HEK293 (cell line): ENCODE measurements around the gene ALOX5.

Experiments
- CTCF ChIA-PET: fragments of 350-600 bp; formaldehyde crosslinking; extraction: SDS; loops from one replicate; lab custom pipeline; 2021; ENCODE audit warnings: antibody characterized with exemption; lab: Yijun Ruan, JAX
- POLR2A ChIA-PET: fragments of 300-600 bp; formaldehyde crosslinking; extraction: SDS; loops from one replicate; lab custom pipeline; 2020; ENCODE audit warnings: antibody characterized with exemption, inconsistent platforms; lab: Yijun Ruan, JAX
- H3K27ac ChIP-seq: fragments of 200-500 bp; sonication (Bioruptor generic); 2 replicates; pipeline ENCODE4 v1.5.1; 2014; ENCODE audit warnings: low read depth, low read length, control low read depth, inconsistent platforms; ENCODE audit errors: extremely low read depth
- H3K36me3 ChIP-seq, 2 experiments: fragments of 200-500 bp in 1 of 2; sonication (Bioruptor generic) in 1 of 2; 1 replicate in 1 of 2; 2 replicates in 1 of 2; pipeline ENCODE4 v1.5.1; 2014 to 2017; ENCODE audit warnings: inconsistent platforms in 2 of 2, low read length in 2 of 2; ENCODE audit not compliant: control insufficient read depth in 2 of 2, insufficient read depth in 1 of 2
- H3K4me1 ChIP-seq: fragments of 200-500 bp; sonication (Bioruptor generic); 2 replicates; pipeline ENCODE4 v1.5.1; 2014; ENCODE audit warnings: mild to moderate bottlenecking, low read length, inconsistent platforms; ENCODE audit not compliant: control insufficient read depth, insufficient read depth
- H3K4me3 ChIP-seq: 2 replicates; pipeline ENCODE4 v1.5.1; 2011; ENCODE audit warnings: low read depth, mild to moderate bottlenecking, control low read depth, low read length, moderate library complexity
- H3K9me3 ChIP-seq: fragments of 200-500 bp; sonication (Bioruptor generic); 2 replicates; pipeline ENCODE4 v1.5.1; 2014; ENCODE audit warnings: low read depth, low read length, inconsistent platforms; ENCODE audit not compliant: control insufficient read depth, insufficient read depth
- KLF10 ChIP-seq: fragments of 450-650 bp; IDR thresholded peaks from 2 replicates; pipeline ENCODE4 v1.5.1; 2018; ENCODE audit warnings: missing biosample characterization, mild to moderate bottlenecking, missing genetic modification characterization
- YY1 ChIP-seq: fragments of 450-650 bp; formaldehyde crosslinking; IDR thresholded peaks from 2 replicates; pipeline ENCODE4 v1.5.1; 2018; ENCODE audit warnings: missing biosample characterization, missing genetic modification characterization
- ZEB2 ChIP-seq: fragments of 450-650 bp; formaldehyde crosslinking; IDR thresholded peaks from 2 replicates; pipeline ENCODE4 v1.5.1; 2016; ENCODE audit warnings: missing biosample characterization, missing genetic modification characterization
- ZNF133 ChIP-seq: fragments of 450-650 bp; formaldehyde crosslinking; IDR thresholded peaks from 2 replicates; pipeline ENCODE4 v1.5.1; 2016; ENCODE audit warnings: missing biosample characterization, missing genetic modification characterization
- ZNF140 ChIP-seq: fragments of 450-650 bp; formaldehyde crosslinking; IDR thresholded peaks from 2 replicates; pipeline ENCODE4 v1.5.1; 2016; ENCODE audit warnings: missing biosample characterization, missing genetic modification characterization
- ZNF266 ChIP-seq: fragments of 450-650 bp; formaldehyde crosslinking; IDR thresholded peaks from 2 replicates; pipeline ENCODE4 v1.5.1; 2016; ENCODE audit warnings: missing biosample characterization, missing genetic modification characterization, low read depth
- ZNF302 ChIP-seq: fragments of 450-650 bp; formaldehyde crosslinking; IDR thresholded peaks from 2 replicates; pipeline ENCODE4 v1.5.1; 2016; ENCODE audit warnings: missing biosample characterization, missing genetic modification characterization, low read depth
- ZNF391 ChIP-seq: fragments of 450-650 bp; formaldehyde crosslinking; IDR thresholded peaks from 2 replicates; pipeline ENCODE4 v1.5.1; 2016; ENCODE audit warnings: low read depth, missing biosample characterization, missing genetic modification characterization, borderline replicate concordance
- ZNF664 ChIP-seq: fragments of 450-650 bp; formaldehyde crosslinking; IDR thresholded peaks from 2 replicates; pipeline ENCODE4 v1.5.1; 2016; ENCODE audit warnings: missing biosample characterization, missing genetic modification characterization
- ZNF677 ChIP-seq: fragments of 450-650 bp; IDR thresholded peaks from 2 replicates; pipeline ENCODE4 v1.5.0; 2018; ENCODE audit warnings: missing biosample characterization, mild to moderate bottlenecking, missing genetic modification characterization, moderate library complexity
- ZNF830 ChIP-seq: fragments of 450-650 bp; IDR thresholded peaks from 2 replicates; pipeline ENCODE4 v1.5.0; 2018; ENCODE audit warnings: missing biosample characterization, missing genetic modification characterization, low read depth, mild to moderate bottlenecking, moderate library complexity
- TF ChIP-seq, protein P1 (sequence below): fragments of 450-650 bp; formaldehyde crosslinking; IDR thresholded peaks from 2 replicates; pipeline ENCODE4 v1.5.1; 2016; ENCODE audit warnings: missing biosample characterization, missing genetic modification characterization
- TF ChIP-seq, protein P2 (sequence below): fragments of 450-650 bp; formaldehyde crosslinking; IDR thresholded peaks from 2 replicates; pipeline ENCODE4 v1.5.1; 2016; ENCODE audit warnings: missing biosample characterization, missing genetic modification characterization
- TF ChIP-seq, protein P3 (sequence below): fragments of 450-650 bp; formaldehyde crosslinking; IDR thresholded peaks from 2 replicates; pipeline ENCODE4 v1.5.1; 2016; ENCODE audit warnings: missing biosample characterization, missing genetic modification characterization, borderline replicate concordance

ALOX5 gene

DNA sequence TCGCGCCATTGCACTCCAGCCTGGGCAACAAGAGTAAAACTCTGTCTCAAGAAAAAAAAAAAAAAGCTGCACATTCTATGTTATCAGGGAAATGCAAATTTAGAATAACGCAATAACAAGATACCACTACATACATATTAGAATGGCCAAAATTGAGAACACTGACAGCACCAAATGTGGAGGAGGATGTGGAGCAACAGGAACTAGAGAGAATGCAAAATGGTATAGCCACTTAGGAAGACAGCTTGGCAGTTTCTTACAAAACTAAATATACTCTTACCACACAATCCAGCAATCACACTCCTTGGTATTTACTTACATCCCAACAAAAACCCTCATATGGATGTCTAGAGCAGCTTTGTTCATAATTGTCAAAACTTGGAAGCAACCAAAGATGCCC lies 76.8 kb downstream of the ALOX5 start (continued):
- TF ChIP-seq YY1 (tag by site-specific recombination): no peak
- TF ChIP-seq, protein P1, sequence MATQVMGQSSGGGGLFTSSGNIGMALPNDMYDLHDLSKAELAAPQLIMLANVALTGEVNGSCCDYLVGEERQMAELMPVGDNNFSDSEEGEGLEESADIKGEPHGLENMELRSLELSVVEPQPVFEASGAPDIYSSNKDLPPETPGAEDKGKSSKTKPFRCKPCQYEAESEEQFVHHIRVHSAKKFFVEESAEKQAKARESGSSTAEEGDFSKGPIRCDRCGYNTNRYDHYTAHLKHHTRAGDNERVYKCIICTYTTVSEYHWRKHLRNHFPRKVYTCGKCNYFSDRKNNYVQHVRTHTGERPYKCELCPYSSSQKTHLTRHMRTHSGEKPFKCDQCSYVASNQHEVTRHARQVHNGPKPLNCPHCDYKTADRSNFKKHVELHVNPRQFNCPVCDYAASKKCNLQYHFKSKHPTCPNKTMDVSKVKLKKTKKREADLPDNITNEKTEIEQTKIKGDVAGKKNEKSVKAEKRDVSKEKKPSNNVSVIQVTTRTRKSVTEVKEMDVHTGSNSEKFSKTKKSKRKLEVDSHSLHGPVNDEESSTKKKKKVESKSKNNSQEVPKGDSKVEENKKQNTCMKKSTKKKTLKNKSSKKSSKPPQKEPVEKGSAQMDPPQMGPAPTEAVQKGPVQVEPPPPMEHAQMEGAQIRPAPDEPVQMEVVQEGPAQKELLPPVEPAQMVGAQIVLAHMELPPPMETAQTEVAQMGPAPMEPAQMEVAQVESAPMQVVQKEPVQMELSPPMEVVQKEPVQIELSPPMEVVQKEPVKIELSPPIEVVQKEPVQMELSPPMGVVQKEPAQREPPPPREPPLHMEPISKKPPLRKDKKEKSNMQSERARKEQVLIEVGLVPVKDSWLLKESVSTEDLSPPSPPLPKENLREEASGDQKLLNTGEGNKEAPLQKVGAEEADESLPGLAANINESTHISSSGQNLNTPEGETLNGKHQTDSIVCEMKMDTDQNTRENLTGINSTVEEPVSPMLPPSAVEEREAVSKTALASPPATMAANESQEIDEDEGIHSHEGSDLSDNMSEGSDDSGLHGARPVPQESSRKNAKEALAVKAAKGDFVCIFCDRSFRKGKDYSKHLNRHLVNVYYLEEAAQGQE (tag by site-specific recombination): no peak
- no peak for TF ChIP-seq ZNF302 (tag by site-specific recombination)
- TF ChIP-seq ZNF830 (tag by site-specific recombination): no peak

DNA sequence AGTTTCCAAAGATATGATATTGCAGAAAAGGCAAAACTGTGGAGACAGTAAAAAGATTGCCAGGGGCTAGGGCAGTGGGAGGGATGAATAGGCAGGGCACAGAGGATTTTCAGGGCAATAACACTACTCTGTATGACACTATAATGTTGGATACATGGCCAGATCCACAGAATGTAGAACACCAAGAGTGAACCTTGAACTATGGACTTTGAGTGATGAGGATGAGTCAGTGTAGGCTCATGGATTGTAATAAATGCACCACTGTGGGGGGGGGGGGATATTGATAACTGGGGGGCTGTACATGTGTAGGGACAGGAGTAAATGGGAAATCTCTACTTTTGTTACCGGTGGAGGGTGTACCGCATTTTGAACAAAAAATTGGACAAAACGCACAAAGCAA lies 77.4 kb downstream of the ALOX5 start:
- ChIA-PET CTCF (interaction anchor here (0.6 to 0.7 kb wide), 2 partner anchors 14 to 343 kb away, joined by 3 read pairs; no protein-coding TSS in a partner anchor), POLR2A (no interaction called here)
- Histone ChIP-seq H3K9me3 (no peaks in the 10 kb centered on the region), H3K4me1 (no peaks in the 10 kb centered on the region), H3K36me3 (no peaks in the 10 kb centered on the region), H3K27ac (no peak overlapping the region), H3K4me3 (no peak overlapping the region)
- TF ChIP-seq ZNF133 (tag by site-specific recombination) (no peak), ZNF140 (tag by site-specific recombination) (no peak), ZNF266 (no peak), ZNF677 (tag by site-specific recombination) (no peak), ZNF664 (no peak)
- TF ChIP-seq, protein P2, sequence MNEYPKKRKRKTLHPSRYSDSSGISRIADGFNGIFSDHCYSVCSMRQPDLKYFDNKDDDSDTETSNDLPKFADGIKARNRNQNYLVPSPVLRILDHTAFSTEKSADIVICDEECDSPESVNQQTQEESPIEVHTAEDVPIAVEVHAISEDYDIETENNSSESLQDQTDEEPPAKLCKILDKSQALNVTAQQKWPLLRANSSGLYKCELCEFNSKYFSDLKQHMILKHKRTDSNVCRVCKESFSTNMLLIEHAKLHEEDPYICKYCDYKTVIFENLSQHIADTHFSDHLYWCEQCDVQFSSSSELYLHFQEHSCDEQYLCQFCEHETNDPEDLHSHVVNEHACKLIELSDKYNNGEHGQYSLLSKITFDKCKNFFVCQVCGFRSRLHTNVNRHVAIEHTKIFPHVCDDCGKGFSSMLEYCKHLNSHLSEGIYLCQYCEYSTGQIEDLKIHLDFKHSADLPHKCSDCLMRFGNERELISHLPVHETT: no peak

DNA sequence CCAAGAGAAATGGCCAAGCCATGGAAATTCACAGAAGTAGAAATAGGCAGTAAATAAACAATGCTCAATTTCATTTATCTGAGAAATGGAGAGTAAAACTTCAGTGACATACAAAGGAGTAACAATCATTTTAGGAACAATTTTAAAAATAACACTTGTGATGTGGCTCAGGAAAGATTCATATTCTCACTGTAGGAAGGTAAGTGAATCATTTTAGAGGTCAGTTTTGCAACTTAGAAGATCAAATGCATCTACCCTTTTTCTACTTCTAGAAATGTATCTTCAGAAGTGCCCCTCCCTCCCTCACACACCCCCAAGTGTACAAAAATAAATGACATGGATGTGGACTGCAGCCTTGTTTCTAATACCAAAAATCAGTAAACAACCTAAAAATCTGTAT lies 78.3 kb downstream of the ALOX5 start:
- Histone ChIP-seq H3K36me3 (no peaks in the 10 kb centered on the region), H3K27ac (no peak overlapping the region), H3K4me1 (no peaks in the 10 kb centered on the region), H3K4me3 (no peak overlapping the region), H3K9me3 (no peaks in the 10 kb centered on the region)
- ChIA-PET POLR2A (no interaction called here), CTCF (interaction anchor here (1.3 kb wide), 1 partner anchor 9 kb away, joined by 3 read pairs; no protein-coding TSS in a partner anchor)
- TF ChIP-seq KLF10 (tag by site-specific recombination) (no peak), ZEB2 (tag by site-specific recombination) (no peak), ZNF391 (tag by site-specific recombination) (no peak)
- TF ChIP-seq, protein P3, sequence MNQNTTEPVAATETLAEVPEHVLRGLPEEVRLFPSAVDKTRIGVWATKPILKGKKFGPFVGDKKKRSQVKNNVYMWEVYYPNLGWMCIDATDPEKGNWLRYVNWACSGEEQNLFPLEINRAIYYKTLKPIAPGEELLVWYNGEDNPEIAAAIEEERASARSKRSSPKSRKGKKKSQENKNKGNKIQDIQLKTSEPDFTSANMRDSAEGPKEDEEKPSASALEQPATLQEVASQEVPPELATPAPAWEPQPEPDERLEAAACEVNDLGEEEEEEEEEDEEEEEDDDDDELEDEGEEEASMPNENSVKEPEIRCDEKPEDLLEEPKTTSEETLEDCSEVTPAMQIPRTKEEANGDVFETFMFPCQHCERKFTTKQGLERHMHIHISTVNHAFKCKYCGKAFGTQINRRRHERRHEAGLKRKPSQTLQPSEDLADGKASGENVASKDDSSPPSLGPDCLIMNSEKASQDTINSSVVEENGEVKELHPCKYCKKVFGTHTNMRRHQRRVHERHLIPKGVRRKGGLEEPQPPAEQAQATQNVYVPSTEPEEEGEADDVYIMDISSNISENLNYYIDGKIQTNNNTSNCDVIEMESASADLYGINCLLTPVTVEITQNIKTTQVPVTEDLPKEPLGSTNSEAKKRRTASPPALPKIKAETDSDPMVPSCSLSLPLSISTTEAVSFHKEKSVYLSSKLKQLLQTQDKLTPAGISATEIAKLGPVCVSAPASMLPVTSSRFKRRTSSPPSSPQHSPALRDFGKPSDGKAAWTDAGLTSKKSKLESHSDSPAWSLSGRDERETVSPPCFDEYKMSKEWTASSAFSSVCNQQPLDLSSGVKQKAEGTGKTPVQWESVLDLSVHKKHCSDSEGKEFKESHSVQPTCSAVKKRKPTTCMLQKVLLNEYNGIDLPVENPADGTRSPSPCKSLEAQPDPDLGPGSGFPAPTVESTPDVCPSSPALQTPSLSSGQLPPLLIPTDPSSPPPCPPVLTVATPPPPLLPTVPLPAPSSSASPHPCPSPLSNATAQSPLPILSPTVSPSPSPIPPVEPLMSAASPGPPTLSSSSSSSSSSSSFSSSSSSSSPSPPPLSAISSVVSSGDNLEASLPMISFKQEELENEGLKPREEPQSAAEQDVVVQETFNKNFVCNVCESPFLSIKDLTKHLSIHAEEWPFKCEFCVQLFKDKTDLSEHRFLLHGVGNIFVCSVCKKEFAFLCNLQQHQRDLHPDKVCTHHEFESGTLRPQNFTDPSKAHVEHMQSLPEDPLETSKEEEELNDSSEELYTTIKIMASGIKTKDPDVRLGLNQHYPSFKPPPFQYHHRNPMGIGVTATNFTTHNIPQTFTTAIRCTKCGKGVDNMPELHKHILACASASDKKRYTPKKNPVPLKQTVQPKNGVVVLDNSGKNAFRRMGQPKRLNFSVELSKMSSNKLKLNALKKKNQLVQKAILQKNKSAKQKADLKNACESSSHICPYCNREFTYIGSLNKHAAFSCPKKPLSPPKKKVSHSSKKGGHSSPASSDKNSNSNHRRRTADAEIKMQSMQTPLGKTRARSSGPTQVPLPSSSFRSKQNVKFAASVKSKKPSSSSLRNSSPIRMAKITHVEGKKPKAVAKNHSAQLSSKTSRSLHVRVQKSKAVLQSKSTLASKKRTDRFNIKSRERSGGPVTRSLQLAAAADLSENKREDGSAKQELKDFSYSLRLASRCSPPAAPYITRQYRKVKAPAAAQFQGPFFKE (tag by site-specific recombination): no peak
